HepG2 (cell line): ENCODE data around the gene NBEA. TPM values are rescaled to one million over a fixed set of nuclear protein-coding genes. Genes with fewer than 3 reads are reported as not detected.

Experiments
- ATAC-seq: fragments of 200-7000 bp; cut with Tn5 transposase; 3 replicates; pipeline ENCODE4 v1.9.1; 2020; ENCODE audit warnings: mild to moderate bottlenecking, moderate library complexity
- BruUV-seq: library from RNA; stranded (reverse); fragments of 400-500 nt; replicated peaks from 2 replicates; lab custom pipeline; 2021; lab: Mats Ljungman, UMichigan
- CTCF ChIA-PET: fragments of 300-600 bp; formaldehyde crosslinking; extraction: SDS; loops from one replicate; lab custom pipeline; 2021; ENCODE audit warnings: low total read pairs, inconsistent platforms, low intra/inter-chr PET ratio; lab: Yijun Ruan, JAX
- POLR2A ChIA-PET: fragments of 350-600 bp; sonication (Branson Sonifier 250); formaldehyde crosslinking; loops from one replicate; lab custom pipeline; 2020; ENCODE audit warnings: antibody characterized with exemption, inconsistent platforms; lab: Yijun Ruan, JAX
- DNase-seq: peaks from one replicate; pipeline ENCODE4 v3.0.0-alpha.2; 2015; ENCODE audit warnings: low spot score
- FAIRE-seq: peaks from 3 replicates; lab custom pipeline; 2011; peaks lifted over from hg19 to GRCh38; lab: Jason Lieb, UNC
- H2AFZ ChIP-seq: one replicate; pipeline ENCODE4 v1.6.1; 2011; ENCODE audit warnings: low read length, inconsistent platforms
- H3K27ac ChIP-seq: fragments of 300-600 bp; 3 replicates; pipeline ENCODE4 v1.8.0; 2011; ENCODE audit warnings: mixed run types, mild to moderate bottlenecking, mixed read lengths, low read length, inconsistent platforms; ENCODE audit not compliant: insufficient read depth; ENCODE audit errors: extremely low read length
- H3K27me3 ChIP-seq, 2 experiments: fragments of 200-600 bp in 1 of 2; 2 replicates in 1 of 2; 3 replicates in 1 of 2; pipeline versions ENCODE4 v1.6.0 to v1.8.0; 2011; ENCODE audit warnings: low read length in 2 of 2, mild to moderate bottlenecking in 2 of 2, moderate library complexity in 2 of 2, inconsistent platforms in 1 of 2; ENCODE audit not compliant: insufficient read depth in 2 of 2, control insufficient read depth in 1 of 2
- H3K36me3 ChIP-seq, 2 experiments: fragments of 200-600 bp in 1 of 2; replicated peaks in 1 of 2; 2 replicates in 1 of 2; 3 replicates in 1 of 2; pipeline versions ENCODE4 v1.5.1 to v1.8.0; 2011; ENCODE audit warnings: low read length in 2 of 2, inconsistent platforms in 1 of 2; ENCODE audit not compliant: insufficient read depth in 2 of 2, control insufficient read depth in 1 of 2
- H3K4me1 ChIP-seq: 2 replicates; pipeline ENCODE4 v1.5.1; 2012; ENCODE audit warnings: low read length, inconsistent platforms; ENCODE audit not compliant: insufficient read depth
- H3K4me2 ChIP-seq: 2 replicates; pipeline ENCODE4 v1.6.0; 2011; ENCODE audit warnings: low read depth, low read length, inconsistent platforms
- H3K4me3 ChIP-seq, 3 experiments: fragments of 200-600 bp in 1 of 3; sonication (generic), shearing (Covaris generic) in 1 of 3; replicated peaks in 1 of 3; 2 replicates each; pipeline ENCODE4 v1.5.1; 2011 to 2016; ENCODE audit warnings: low read length in 3 of 3, inconsistent platforms in 2 of 3, low read depth in 2 of 3, mild to moderate bottlenecking in 2 of 3, control low read depth in 1 of 3, mixed read lengths in 1 of 3; ENCODE audit not compliant: insufficient read depth in 1 of 3
- H3K79me2 ChIP-seq: one replicate; pipeline ENCODE4 v1.6.1; 2011; ENCODE audit warnings: low read length, inconsistent platforms; ENCODE audit not compliant: insufficient read depth
- H3K9ac ChIP-seq: 2 replicates; pipeline ENCODE4 v1.6.0; 2011; ENCODE audit warnings: mild to moderate bottlenecking, low read depth, low read length, inconsistent platforms; ENCODE audit not compliant: insufficient read depth
- H3K9me3 ChIP-seq: 2 replicates; pipeline ENCODE4 v1.5.1; 2012; ENCODE audit warnings: mild to moderate bottlenecking, low read length
- H4K20me1 ChIP-seq: 2 replicates; pipeline ENCODE4 v1.6.0; 2011; ENCODE audit warnings: inconsistent platforms, mild to moderate bottlenecking, low read length, moderate library complexity; ENCODE audit not compliant: insufficient read depth
- ATM ChIP-seq: fragments of 450-650 bp; IDR thresholded peaks from 2 replicates; pipeline ENCODE4 v1.7.1; 2017; ENCODE audit warnings: mild to moderate bottlenecking, borderline replicate concordance
- EED ChIP-seq: sonication (generic); formaldehyde crosslinking; IDR thresholded peaks from 2 replicates; pipeline ENCODE4 v1.5.0; 2020; ENCODE audit warnings: mild to moderate bottlenecking, missing genetic modification reagents
- KDM4B ChIP-seq: sonication (generic); formaldehyde crosslinking; IDR thresholded peaks from 2 replicates; pipeline ENCODE4 v1.4.0; 2020; ENCODE audit warnings: missing genetic modification reagents
- MAFF ChIP-seq: IDR thresholded peaks from 2 replicates; pipeline ENCODE4 v1.6.1; 2011; ENCODE audit warnings: low read depth, low read length, improper control_type of control experiment
- MAFK ChIP-seq, 2 experiments: IDR thresholded peaks in 1 of 2; conservative IDR thresholded peaks in 1 of 2; 2 replicates each; pipeline ENCODE4 v1.6.1; 2011; ENCODE audit warnings: improper control_type of control experiment in 2 of 2, low read length in 2 of 2
- NFATC3 ChIP-seq: sonication (generic); formaldehyde crosslinking; IDR thresholded peaks from 2 replicates; pipeline ENCODE4 v1.5.1; 2020; ENCODE audit warnings: mild to moderate bottlenecking, missing genetic modification reagents
- NFE2 ChIP-seq: sonication (generic); formaldehyde crosslinking; IDR thresholded peaks from 2 replicates; pipeline ENCODE4 v1.4.0; 2020; ENCODE audit warnings: missing genetic modification reagents
- NFE2L2 ChIP-seq: fragments of 150-350 bp; IDR thresholded peaks from 2 replicates; pipeline ENCODE4 v1.6.1; 2014; ENCODE audit warnings: low read length
- ZFAT ChIP-seq: sonication (generic); formaldehyde crosslinking; conservative IDR thresholded peaks from 2 replicates; pipeline ENCODE4 v1.8.1; 2023; ENCODE audit warnings: missing genetic modification reagents, inconsistent platforms
- ZNF253 ChIP-seq: sonication (generic); formaldehyde crosslinking; IDR thresholded peaks from 2 replicates; pipeline ENCODE4 v1.8.0; 2022; ENCODE audit warnings: mild to moderate bottlenecking, missing genetic modification reagents, borderline replicate concordance
- ZNF329 ChIP-seq: sonication (generic); formaldehyde crosslinking; IDR thresholded peaks from 2 replicates; pipeline ENCODE4 v1.9.0; 2021; ENCODE audit warnings: low read depth, mild to moderate bottlenecking, missing genetic modification reagents
- ZNF543 ChIP-seq: sonication (generic); formaldehyde crosslinking; IDR thresholded peaks from 2 replicates; pipeline ENCODE4 v1.4.0; 2020; ENCODE audit warnings: mild to moderate bottlenecking, missing genetic modification reagents
- ZNF616 ChIP-seq: sonication (generic); formaldehyde crosslinking; IDR thresholded peaks from 2 replicates; pipeline ENCODE4 v1.5.0; 2020; ENCODE audit warnings: low read depth, mild to moderate bottlenecking, missing genetic modification reagents
- in situ Hi-C: cut with HindIII; loops from 2 replicates; pipeline ENCODE4 v1.10.0; 2017; ENCODE audit warnings: low pct_unique_long_range_greater_than_20kb; ENCODE audit not compliant: extremely low pct_ligation_motif_present
- intact Hi-C: fragments of 100-400 bp; cut with micrococcal nuclease; formaldehyde crosslinking; loops from one replicate; pipeline ENCODE4 v1.10.0; 2022; ENCODE audit not compliant: unreplicated experiment
- polyA plus RNA-seq, 8 experiments: library from polyadenylated mRNA; depleted of rRNA in 3 of 8; stranded (reverse) in 7 of 8; unstranded in 1 of 8; fragments of >200 nt; fragmentation: Illumina TruSeq in 4 of 8; extraction: Trizol in 4 of 8; gene quantifications; 2 replicates each; pipeline versions ENCODE4 v1.2.1 to v1.2.3, GENCODE V29; 2011 to 2016; ENCODE audit warnings: low read depth in 4 of 8, missing spikeins in 1 of 8, mixed read lengths in 1 of 8; ENCODE audit not compliant: insufficient read depth in 1 of 8
- total RNA-seq, 5 experiments: library from RNA; depleted of rRNA; stranded (reverse); fragments of >200 nt; fragmentation: Illumina TruSeq; extraction: Trizol; gene quantifications; 2 replicates each; pipeline ENCODE4 v1.2.3, GENCODE V29; 2016; ENCODE audit warnings: low read depth in 1 of 5
- TF ChIP-seq, protein P1 (sequence below): sonication (generic); formaldehyde crosslinking; IDR thresholded peaks from 2 replicates; pipeline ENCODE4 v1.8.0; 2022; ENCODE audit warnings: missing genetic modification reagents, mild to moderate bottlenecking, moderate library complexity, borderline replicate concordance

Gene NBEA
- total and polyA plus RNA-seq, 2 of the 13 experiments (the other 11 are each of a cell fraction or from before 2014, with no cell fraction given) = 2.7 to 2.8 TPM

DNA sequence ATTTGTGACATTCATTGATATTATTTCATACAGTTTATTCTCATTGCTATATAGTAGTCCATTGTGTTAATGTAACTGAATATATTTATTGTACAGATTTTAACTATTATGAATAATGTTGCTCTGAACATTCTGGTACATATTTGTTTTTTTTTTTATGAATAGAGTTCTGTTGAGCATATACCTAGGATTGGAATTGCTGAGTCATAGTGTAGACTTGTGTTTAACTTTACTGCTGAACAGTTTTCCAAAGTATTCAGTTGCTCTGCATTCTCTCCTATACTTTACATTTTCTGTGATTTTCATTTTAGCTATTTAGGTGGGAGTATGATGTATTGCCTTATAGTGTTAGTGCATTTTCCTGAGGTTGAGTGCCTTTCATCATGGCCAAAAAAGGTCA lies 436.9 kb downstream of the NBEA start:
- Histone ChIP-seq H2AFZ (no peak overlapping the region), H3K4me1 (no peaks in the 10 kb centered on the region), H3K9me3 (no peaks in the 10 kb centered on the region), H3K4me2 (no peak overlapping the region)
- DNase-seq = no peak
- no peak for TF ChIP-seq ZNF616 (CRISPR knock-in tag)
- TF ChIP-seq, protein P1, sequence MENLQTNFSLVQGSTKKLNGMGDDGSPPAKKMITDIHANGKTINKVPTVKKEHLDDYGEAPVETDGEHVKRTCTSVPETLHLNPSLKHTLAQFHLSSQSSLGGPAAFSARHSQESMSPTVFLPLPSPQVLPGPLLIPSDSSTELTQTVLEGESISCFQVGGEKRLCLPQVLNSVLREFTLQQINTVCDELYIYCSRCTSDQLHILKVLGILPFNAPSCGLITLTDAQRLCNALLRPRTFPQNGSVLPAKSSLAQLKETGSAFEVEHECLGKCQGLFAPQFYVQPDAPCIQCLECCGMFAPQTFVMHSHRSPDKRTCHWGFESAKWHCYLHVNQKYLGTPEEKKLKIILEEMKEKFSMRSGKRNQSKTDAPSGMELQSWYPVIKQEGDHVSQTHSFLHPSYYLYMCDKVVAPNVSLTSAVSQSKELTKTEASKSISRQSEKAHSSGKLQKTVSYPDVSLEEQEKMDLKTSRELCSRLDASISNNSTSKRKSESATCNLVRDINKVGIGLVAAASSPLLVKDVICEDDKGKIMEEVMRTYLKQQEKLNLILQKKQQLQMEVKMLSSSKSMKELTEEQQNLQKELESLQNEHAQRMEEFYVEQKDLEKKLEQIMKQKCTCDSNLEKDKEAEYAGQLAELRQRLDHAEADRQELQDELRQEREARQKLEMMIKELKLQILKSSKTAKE (CRISPR knock-in tag) = no peak
- peak; percentile 62 to 67 for TF ChIP-seq MAFK (conservative IDR thresholded peaks at IDR 0.05 in 1 of 2, IDR thresholded peaks at IDR 0.05 in 1 of 2; ENCODE audit: low read length in 2 of 2)
- TF ChIP-seq MAFF = 0 out of 2 replicates have a peak, but pooled peaks have one; percentile 15
- TF ChIP-seq NFE2L2 = peak; percentile 95
- no peak for TF ChIP-seq ZNF329 (CRISPR knock-in tag)
- TF ChIP-seq ZFAT (CRISPR knock-in tag) = no peak
- no peak for TF ChIP-seq ZNF253 (CRISPR knock-in tag)
- no peak for TF ChIP-seq EED
- no peak for TF ChIP-seq ATM
- TF ChIP-seq NFE2 (CRISPR knock-in tag) = peak; percentile 43; the same call in 1 of the 2 replicates
- no peak for TF ChIP-seq KDM4B
- no peak for TF ChIP-seq ZNF543 (CRISPR knock-in tag)
- no peak for TF ChIP-seq NFATC3 (CRISPR knock-in tag)
- TF ChIP-seq, all 625 proteins: peak for 4
- no peaks in the 10 kb centered on the region for H3K27me3 ChIP-seq
- H3K36me3 ChIP-seq = no peaks in the 10 kb centered on the region
- no peaks in the 10 kb centered on the region for H4K20me1 ChIP-seq
- H3K27ac ChIP-seq = no peak overlapping the region
- POLR2A ChIA-PET = no interaction called here
- no peaks in the 10 kb centered on the region for H3K79me2 ChIP-seq
- CTCF ChIA-PET = no interaction called here
- intact Hi-C loops (no loop called here), in situ Hi-C loops (no loop called here)
- no peak for FAIRE-seq
- H3K4me3 ChIP-seq = no peak overlapping the region
- H3K9ac ChIP-seq = no peak overlapping the region
- BruUV-seq = no TSS peak
- ATAC-seq = no peak
